Stimulated activated CD8-positive, alpha-beta memory T cell treated with anti-CD3 and anti-CD28 coated beads, Interleukin-7, amount 100 ng/mL, for 48 hours (primary cell): ENCODE data around the gene VSTM2B.

Experiments used
- DNase-seq, 2 donors: peaks; one replicate each; pipeline ENCODE4 v3.0.0-alpha.2; 2020; ENCODE audit warnings: low read depth in 1 of 2; ENCODE audit errors: extremely low read depth in 1 of 2

VSTM2B gene

DNA sequence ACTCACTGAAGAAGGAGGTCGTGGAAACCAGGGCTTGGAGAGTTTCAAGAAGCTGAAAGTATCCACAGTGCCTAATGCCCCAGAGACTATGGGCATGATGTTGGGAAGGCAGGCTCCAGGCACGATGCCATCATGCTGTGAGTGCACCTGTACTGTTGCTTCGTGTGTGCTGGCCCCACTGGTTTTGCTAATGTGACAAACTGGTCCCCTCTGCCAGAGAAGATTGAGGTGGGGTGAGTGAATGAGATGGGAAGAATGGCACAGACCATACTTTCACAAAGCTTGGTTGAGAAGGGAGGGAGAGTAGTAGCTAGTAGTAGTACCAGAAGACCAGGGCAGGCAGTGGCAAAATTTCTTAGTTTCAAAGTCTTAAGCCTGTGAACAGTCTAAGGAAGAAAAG lies 61.3 kb downstream of the VSTM2B start:
- DNase-seq: no peak

DNA sequence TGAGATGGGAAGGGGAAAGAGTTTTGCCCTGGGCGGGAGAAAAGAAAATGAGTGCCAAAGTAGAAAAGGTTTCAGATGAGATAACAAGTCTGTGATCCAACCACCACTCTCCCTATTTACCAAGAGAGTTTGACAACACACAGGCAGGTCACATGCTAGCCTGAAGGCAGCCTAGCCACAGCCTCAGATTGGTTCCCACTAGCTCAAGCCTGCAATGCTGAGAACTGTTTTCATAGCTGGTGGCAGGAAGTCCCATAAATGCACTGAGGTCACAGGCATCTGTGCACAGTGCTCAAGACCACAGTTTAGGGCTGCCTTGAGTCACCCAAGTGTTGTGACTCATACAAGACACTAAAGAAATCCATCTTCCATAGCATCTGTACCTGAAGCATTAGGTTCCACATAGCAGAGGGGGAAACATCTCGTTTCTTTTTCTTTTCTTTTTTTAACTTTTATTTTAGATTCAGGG lies 61.8 kb downstream of the VSTM2B start:
- DNase-seq: peak; percentile 36 to 77

DNA sequence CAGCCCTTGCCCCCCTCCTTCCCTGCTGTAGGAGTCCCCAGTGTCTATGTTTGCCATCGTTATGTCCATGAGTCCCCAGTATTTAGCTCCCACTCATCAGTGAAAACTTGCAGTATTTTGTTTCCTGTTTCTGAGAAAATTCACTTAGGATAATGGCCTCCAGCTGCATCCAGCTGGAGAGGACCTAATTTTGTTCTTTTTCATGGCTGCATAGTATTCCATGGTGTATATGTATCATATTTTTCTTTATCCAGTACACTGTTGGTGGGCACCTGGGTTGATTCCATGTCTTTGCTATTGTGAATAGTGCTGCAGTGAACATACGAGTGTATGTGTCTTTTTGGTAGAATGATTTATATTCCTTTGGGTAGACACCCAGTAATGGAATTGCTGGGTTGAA lies 62.3 kb downstream of the VSTM2B start:
- no peak for DNase-seq

DNA sequence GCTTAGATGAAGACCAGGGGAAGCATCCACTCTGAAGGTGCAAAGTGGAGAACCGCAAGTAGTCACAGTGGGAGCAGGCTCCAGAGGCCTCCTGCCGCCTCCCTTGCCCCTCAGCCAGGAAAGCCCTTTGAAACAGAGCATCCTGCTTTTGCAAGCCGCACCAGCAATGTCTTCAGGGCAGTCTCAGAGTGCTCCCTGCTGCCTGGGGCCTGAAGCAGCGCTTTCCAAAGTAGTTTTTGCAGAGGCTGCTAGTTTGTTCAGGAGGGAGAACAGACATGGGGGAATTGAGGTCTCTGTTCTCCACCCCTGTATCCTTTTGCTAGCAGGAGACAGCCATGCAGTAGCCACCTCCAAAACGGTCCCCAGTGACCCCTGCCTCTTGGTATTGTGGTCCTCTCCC lies 64.5 kb downstream of the VSTM2B start:
- DNase-seq: no peak

DNA sequence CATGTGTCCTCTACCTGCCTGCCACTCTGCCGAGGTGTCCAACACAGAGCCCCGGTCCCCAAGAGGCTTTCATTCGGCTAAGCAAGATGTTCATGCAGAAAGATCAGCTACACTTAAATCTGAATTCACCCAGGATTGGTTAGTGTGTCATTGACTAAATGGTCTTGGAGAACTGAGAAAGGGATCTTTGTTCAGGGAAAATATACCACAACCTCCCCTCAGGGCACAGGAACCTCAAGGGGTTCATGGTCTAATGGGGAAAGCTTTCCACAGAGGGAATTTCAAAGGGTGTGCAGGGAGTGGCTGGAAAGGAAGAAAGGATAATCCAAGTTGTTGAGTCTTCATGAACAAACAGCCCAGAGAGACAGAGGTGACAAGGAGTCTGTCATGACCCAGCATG lies 65.9 kb downstream of the VSTM2B start:
- DNase-seq: no peak

DNA sequence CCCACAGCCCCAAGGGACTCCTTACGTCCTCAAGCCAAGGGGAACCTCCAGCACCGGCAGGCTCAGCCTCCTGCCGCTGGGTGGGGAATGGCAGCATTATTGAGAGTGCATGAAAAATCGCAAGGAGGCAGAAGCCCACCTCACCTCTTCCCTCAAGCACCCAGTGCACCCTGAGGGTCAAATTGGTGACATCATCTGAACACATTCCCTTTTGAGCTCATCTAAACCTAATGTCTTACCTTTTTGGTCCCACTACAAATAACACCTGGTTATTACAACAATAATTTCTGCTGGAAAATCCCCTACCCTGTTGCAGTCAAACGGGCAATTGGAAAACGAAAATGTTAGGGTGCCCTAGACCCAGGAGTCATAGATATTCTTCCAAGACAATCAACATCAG lies 68.1 kb downstream of the VSTM2B start:
- no peak for DNase-seq

DNA sequence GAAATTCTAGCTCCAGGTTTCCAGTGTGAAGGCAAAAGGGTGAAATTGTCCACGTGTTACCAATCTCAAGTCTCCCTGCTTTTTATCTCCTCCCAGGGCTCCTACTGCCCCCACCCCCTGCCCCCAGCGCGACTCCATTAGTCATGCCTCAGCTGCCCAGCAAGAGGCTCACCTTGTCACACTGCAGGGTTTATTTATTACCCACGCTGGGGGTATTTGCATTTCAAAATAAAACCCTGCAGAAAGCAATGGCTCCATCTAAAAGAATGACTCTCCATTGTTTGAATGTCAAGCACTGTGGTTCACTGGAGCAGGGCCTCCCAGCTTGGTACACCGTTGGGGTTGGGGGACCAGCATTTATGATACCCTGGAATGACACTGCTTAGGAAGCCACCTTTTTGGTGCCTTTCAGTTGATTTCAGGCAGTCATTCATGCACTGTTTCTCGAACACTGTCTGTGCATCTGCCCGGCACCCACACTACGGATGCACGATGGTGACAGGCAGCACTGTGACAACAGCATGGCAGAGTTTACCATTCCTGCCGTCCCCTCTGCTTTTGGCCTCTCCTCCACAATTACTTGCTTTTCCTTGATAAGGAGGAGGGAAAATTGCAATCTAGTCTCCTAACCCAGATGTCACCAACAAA lies 70.4 kb downstream of the VSTM2B start:
- no peak for DNase-seq

DNA sequence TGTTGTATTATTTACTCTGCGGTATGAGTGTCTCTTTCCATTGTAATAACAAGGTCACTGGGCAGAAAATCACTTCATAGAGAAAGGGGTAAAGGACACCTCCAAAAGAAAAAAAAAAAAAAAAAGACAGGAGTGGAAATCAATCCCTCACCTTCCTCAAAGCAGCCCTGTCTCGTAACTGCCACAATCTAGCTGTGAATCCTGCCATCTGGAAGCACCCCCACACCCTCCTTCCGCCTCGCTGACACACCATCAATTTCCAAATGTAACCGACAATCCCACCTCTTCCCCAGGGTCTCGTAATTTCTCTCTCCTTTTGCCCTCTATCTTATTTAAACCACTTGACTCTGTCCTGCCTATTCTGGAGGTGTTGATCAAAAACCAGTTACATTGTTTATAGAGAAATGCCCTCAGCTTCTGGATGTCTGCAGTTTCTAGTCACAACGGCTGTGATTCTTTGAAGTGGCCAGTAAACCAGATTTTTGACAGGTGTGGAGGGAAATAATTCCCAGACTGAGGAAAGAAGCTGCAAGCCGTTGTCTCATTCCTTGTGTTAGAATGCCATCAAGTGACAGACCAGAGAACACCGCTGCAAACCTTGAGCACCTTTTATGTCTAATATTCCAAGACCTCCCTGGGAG lies 71.2 kb downstream of the VSTM2B start:
- no peak for DNase-seq

DNA sequence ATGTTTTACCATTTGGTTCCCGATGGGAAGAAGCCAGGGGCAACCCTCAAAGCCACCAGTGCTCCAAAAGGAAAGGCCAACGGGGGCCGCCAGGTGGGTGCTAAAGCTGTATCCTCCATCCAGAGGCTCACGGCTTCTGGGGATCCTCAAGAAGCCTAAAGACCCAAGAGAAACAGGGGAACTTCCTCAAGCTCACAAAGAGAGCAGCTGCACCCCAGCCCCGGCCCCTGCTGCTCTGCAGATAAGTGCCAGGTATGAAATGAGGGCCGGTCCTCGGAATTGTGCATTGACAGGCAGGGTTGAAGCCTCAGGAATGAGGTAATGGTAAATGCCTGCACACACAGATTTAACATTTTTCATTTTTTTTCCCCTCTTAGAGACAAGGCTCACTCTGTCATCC lies 72.2 kb downstream of the VSTM2B start:
- no peak for DNase-seq

DNA sequence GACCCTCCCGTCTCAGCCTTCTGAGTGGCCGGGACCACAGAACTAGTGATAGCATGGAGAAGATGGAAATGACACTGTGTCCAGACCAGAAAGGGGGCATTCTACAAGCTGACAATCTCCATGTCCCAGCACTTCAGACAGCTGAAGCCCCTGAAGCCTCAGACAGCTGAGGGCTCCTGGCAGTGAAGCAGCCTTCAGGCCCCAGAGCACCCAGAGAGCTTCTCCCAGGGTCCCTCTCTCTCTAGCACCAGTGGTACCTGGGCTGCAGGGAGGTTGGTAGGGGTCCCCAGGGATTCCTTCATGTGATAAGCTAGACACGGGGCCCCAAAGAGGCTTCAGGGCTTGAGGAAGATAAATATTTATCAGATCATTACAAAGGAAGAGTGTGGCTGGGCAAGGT lies 72.7 kb downstream of the VSTM2B start:
- no peak for DNase-seq

DNA sequence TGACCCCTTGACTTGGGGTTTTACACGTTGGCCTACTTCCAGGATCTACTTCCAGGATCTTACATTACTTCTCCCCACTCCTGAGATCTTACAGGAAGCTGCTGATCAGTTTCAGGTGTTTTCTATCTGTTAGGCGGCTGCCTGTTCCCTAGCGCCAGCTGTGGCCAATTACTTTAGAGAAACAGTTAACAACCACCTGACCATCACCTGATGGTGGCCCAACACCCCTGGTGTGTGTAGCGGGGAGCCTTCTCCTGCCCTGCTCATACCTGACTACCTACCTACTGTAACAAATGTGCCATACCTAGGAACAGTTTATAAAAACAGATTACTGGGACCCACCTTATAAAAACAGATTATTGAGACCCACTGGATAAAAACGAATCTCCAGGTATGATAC lies 77.5 kb downstream of the VSTM2B start:
- DNase-seq: no peak

DNA sequence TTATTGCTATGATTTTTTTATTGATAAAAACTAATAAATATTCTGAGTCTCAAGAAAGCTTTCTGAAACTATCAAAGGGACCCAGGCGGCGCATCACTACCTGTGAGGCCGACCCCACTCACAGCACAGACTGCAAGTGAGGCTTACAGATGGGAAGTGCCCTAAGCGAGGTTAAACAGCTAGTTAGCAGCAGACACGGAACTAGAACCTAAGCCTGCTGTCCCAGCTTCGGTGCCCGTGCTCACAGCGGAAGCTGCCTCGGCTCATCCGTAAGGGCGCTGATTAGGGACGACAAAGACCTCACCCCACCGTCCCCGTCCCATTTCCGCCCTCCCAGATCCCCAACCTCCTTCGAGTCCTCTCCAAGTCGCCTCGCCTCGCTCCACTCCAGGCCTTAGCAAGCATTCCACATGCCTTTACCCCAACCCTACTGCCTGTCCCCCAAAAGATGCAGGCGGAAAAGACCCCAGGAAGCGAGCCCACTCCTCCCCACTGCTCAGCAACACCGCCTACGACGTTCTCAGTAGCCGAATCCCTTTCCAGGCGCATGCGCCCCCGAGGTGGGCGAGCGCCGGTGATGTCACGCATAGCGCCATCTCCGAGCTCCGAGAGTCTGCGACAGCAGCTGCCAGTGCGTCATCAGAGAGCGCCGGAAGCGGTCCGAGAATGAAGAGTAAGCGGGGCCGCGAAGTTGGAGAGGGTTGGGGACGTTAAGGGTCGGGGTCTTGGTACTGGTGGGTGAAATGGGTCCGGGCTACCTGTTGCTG lies 80.0 kb downstream of the VSTM2B start, which contains the start of gene POP4:
TSS of gene POP4 (plus strand) at position 631 of the 767 bp plus-strand sequence. CDS start at position 667, 36 bp downstream.
- peak; percentile 94 to 97 for DNase-seq

DNA sequence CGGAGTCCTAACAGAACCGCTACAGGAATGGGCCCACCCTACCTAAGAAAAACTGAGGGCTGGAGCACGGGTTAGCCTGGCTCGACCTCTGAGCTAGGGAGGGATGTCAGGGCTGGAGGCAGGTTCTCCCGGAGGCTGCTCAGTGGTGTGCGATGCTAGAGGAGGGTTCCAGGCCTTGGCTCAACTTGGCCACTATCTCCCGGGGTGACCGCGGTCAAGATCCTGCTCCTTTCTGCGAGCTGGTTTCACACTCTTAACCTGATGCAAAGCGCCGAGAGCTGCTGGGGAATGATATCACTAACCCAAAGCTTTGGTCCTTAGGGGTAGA lies 80.6 kb downstream of the VSTM2B start:
- no peak for DNase-seq

DNA sequence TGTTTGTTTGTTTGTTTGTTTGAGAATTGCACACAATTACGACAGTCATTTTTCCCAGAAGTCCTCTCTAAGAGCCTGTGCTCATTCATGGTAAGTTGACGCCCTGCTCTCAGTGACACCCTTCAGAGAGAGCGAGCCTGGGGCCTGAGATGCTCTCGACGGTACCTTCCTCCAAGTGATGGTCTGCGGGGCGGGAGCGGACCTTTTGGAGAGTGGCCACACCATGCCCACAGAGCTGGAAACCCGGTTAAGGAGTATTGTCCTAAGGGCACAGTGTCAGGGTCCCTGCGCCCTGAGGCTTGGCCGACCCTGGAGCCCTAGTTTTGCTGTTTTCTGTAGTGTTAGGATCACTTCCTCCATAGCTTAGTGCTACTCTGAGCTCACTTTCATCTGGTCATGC lies 83.8 kb downstream of the VSTM2B start:
- DNase-seq: no peak

DNA sequence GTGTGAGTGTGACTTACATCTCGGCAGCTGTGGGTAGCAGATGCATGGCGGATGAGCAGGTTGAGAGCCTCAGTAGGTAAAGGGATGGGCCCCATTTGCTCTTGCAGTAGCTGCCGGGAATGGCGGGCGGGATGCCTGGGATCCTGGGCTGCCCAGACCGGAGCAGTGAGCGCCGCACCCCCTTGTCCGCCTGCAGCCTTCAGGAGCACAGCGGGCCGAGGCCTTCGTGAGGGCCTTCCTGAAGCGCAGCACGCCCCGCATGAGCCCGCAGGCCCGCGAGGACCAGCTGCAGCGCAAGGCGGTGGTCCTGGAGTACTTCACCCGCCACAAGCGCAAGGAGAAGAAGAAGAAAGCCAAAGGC lies 84.4 kb downstream of the VSTM2B start:
- DNase-seq: no peak

DNA sequence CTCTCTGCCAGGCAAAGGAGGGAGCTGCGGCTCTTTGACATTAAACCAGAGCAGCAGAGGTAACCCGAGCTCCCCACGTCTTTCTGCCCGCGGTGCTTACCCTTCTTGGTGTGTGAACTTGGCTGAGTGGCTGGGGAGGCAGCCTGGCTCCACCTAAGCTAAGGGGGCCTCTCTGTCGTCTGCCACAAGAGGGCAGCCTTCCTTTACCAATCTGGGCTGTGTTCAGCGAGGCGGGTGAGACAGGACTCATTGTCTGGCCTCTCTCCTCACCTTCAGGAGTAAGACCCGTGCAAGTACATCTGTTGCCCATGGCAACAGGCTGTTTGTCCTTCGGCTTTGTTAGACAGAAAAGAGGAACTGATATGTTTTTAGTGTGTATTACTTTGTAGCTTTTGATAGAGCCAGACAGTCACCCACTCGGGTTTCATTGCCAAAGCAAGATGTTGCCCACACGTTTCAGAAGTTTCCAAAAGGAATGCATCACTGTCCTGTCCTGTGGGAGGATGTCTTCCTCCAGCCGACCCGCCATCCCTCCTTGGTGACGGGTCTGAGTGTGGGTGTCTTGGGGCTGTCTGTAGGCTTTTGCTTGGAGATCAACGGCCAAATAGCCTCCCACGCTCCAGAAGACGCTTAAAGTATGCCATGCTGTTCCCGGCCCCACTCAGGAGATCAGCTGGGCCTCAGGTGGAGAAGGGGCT lies 84.9 kb downstream of the VSTM2B start:
- peak; percentile 61 to 71 for DNase-seq

DNA sequence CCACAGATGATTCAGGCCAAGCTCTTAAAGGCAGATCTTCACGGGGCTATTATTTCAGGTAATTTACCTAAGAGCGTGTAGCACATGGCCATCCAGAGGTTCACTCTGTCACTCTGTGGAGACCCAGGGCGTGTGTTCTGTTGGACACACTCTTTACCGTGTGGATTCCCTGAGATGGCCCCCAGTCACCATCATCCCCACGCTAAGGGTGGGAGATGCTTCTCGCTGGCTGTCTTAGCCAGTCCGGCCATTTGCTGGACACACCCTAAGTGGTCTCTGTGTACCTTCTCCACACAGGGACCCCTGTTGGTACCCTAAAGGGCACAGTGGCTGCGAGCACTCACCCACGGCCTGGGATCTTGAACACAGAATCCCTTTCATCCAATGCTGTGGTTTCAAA lies 86.3 kb downstream of the VSTM2B start:
- no peak for DNase-seq

DNA sequence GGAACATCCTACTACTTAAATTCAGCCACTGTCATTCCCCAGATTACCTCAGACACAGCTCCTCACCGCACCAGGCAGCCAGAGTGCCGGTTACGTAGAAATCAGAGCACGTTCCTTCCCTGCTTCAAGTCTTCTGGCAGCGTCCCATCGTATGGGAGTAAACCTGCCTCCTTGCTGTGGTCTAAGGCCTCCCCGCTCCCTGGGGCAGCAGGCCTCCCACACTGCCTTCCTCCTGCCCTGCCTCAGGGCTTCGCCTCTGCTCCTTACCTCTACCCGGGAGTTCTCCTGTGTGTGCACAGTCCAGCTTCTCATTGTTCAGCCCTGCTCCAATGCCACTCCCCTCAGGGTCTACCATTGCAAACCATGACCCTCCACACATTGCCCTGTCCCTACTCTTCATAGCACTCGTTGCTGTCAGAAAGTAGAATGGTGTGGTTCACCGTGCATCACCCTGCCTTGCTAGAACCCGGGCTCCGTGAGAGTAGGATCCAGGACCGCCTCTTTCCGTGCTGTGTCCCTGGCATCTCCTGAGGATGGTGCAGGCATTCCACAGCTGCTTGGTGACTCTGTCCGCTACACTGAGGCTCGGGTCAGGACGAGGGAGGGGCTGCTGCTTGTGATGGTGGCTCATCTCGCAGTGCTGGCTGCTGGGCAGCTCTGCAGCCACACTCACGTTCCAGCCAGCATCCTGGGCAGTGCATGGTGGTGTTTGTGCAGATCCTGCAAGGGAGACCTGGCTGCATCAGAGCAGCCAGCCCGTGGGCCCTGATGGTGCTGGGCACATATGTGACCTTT lies 87.2 kb downstream of the VSTM2B start:
- DNase-seq: no peak

DNA sequence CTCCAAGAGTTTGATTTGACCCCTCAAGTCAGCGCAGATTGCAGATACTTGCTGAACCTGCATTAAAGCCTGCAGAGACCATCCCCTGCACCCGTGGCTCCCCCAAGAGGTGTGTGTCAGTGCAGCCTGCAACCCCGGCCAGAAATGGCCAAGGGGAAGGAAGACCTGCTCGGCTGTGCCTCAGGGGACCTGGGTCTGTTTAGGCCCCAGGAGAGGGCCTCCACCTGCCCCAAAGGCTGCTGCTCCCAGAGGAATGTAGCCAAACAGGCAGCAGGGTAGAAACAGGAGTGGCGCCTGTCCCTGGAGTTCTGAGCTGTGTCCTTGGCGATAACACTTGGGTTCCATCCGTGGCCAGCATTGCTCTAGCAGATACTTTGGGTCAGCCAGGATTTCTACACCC lies 88.3 kb downstream of the VSTM2B start:
- DNase-seq: no peak
